Hindlimb muscle (tissue), 1 donor: ENCODE data around the gene MTG1. TPM values are rescaled to one million over a fixed set of nuclear protein-coding genes. Genes with fewer than 3 reads are reported as not detected.
"Not testable (repeated sequence)": the region's sequence is repeated elsewhere in the genome, so short reads cannot be mapped to it uniquely, and the experiment has no call there.

Experiments
- DNase-seq: peaks from one replicate; pipeline ENCODE4 v3.0.0-alpha.2; 2013
- polyA plus RNA-seq: library from polyadenylated mRNA; unstranded; fragments of 120-200 nt; gene quantifications from one replicate; pipeline ENCODE4 v1.2.1, GENCODE V29; 2013; ENCODE audit not compliant: insufficient read length

MTG1 gene
- polyA plus RNA-seq, 1 donor, result 47.4 TPM

- DNase-seq, result no peak
Measured at GRCh38 chr10:133359554-133359971, 34.4 kb upstream of the MTG1 start.

GRCh38 chr10:133359972-133360610 is 33.9 kb upstream of the MTG1 start:
- no peak for DNase-seq

- no peak for DNase-seq
Measured at GRCh38 chr10:133361227-133361626, 32.7 kb upstream of the MTG1 start.

- no peak for DNase-seq
Measured at GRCh38 chr10:133361773-133362441, 32.0 kb upstream of the MTG1 start.

GRCh38 chr10:133362846-133363245 is 31.1 kb upstream of the MTG1 start:
- DNase-seq, result no peak

- DNase-seq, result no peak
Measured at GRCh38 chr10:133364645-133365431, 29.1 kb upstream of the MTG1 start.

- DNase-seq, result no peak
Measured at GRCh38 chr10:133365461-133366129, 28.4 kb upstream of the MTG1 start.

- no peak for DNase-seq
Measured at GRCh38 chr10:133366130-133366478, 27.9 kb upstream of the MTG1 start.

- DNase-seq, result no peak
Measured at GRCh38 chr10:133366751-133367150, 27.2 kb upstream of the MTG1 start.

GRCh38 chr10:133367461-133367860 is 26.5 kb upstream of the MTG1 start:
- not testable (repeated sequence) for DNase-seq

GRCh38 chr10:133368153-133368552 is 25.8 kb upstream of the MTG1 start:
- DNase-seq, result no peak

- no peak for DNase-seq
Measured at GRCh38 chr10:133370030-133370786, 23.7 kb upstream of the MTG1 start.

- no peak for DNase-seq
Measured at GRCh38 chr10:133372507-133372906, 21.4 kb upstream of the MTG1 start.

- peak; percentile 96 for DNase-seq
Measured at GRCh38 chr10:133373174-133374090, 20.5 kb upstream of the MTG1 start, which contains the start of gene ECHS1. Gene ECHS1, minus strand, starts transcription at chr10:133373354. Its CDS starts 21 bp downstream, at chr10:133373333.

GRCh38 chr10:133375357-133376115 is 18.4 kb upstream of the MTG1 start:
- no peak for DNase-seq

GRCh38 chr10:133376183-133376582 is 17.8 kb upstream of the MTG1 start:
- not testable (repeated sequence) for DNase-seq

GRCh38 chr10:133377025-133377817 is 16.7 kb upstream of the MTG1 start:
- no peak for DNase-seq

- no peak for DNase-seq
Measured at GRCh38 chr10:133377818-133378250, 16.1 kb upstream of the MTG1 start.
